ENCODE data around the gene PPP5C. TPM values are rescaled to one million over a fixed set of nuclear protein-coding genes. Genes with fewer than 3 reads are reported as not detected.

PPP5C gene
- total RNA-seq, 4 donors from 2014 or later, result 70.5 to 132 (median 88.8) TPM

DNA sequence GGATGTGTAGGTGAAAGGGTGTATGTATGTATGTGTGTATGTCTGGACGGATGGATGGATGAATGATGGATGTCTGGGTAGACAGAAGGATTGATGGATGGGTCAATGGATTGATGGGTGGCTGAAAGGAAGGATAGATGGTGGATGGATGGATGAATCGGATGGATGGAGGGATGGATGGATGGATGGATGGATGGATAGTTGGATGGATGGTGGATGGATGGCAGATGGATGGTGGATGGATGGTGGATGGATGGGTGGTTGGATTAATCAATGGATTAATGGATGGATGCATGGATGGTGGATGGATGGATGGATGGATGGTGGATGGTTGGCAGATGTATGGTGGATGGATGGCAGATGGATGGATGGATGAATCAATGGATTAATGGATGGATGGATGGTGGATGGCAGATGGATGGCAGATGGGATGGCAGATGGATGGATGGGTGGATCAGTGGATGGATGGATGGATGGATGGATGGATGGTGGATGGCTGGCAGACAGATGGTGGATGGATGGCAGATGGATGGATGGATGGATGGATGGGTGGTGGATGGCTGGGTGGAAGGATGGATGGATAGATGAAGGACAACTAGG, 16.5 kb upstream of the PPP5C start:
- no peaks in the 10 kb centered on the region for H3K4me1 ChIP-seq
- no peak overlapping the region for H3K27ac ChIP-seq
- DNase-seq (ENCODE audit: low spot score in 2 of 2), result no peak
- peaks cover 0 to 23% (median 3%) of the 10 kb centered on the region in 4 donors for H3K9me3 ChIP-seq
- no peaks in the 10 kb centered on the region for H3K27me3 ChIP-seq
- TF ChIP-seq POLR2A (IDR thresholded peaks at IDR 0.05) (no peak), EP300 (IDR thresholded peaks at IDR 0.05) (no peak)
- TF ChIP-seq, protein P1, sequence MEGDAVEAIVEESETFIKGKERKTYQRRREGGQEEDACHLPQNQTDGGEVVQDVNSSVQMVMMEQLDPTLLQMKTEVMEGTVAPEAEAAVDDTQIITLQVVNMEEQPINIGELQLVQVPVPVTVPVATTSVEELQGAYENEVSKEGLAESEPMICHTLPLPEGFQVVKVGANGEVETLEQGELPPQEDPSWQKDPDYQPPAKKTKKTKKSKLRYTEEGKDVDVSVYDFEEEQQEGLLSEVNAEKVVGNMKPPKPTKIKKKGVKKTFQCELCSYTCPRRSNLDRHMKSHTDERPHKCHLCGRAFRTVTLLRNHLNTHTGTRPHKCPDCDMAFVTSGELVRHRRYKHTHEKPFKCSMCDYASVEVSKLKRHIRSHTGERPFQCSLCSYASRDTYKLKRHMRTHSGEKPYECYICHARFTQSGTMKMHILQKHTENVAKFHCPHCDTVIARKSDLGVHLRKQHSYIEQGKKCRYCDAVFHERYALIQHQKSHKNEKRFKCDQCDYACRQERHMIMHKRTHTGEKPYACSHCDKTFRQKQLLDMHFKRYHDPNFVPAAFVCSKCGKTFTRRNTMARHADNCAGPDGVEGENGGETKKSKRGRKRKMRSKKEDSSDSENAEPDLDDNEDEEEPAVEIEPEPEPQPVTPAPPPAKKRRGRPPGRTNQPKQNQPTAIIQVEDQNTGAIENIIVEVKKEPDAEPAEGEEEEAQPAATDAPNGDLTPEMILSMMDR (IDR thresholded peaks at IDR 0.05), result no peak
- H3K36me3 ChIP-seq, result peaks cover 0 to 79% (median 19%) of the 10 kb centered on the region in 3 donors
- H3K4me3 ChIP-seq, result no peak overlapping the region
- WGBS, 2 donors, result 88 to 91% methylated on average over 2 of the region's 2 CpGs

GRCh38 chr19:46337487-46337886, 9.4 kb upstream of the PPP5C start:
- Histone ChIP-seq H3K27ac (no peak overlapping the region), H3K36me3 (peaks cover 0 to 57% (median 0%) of the 10 kb centered on the region in 3 donors), H3K4me3 (no peak overlapping the region), H3K4me1 (no peaks in the 10 kb centered on the region), H3K9me3 (no peaks in the 10 kb centered on the region), H3K27me3 (no peaks in the 10 kb centered on the region)
- TF ChIP-seq, protein P1 (IDR thresholded peaks at IDR 0.05), result no peak
- no peak for TF ChIP-seq POLR2A (IDR thresholded peaks at IDR 0.05)
- no peak for TF ChIP-seq EP300 (IDR thresholded peaks at IDR 0.05)
- no peak for DNase-seq (ENCODE audit: low spot score in 2 of 2)
- 69 to 77% methylated on average over 1 of the region's 1 CpG for WGBS, 2 donors

DNA sequence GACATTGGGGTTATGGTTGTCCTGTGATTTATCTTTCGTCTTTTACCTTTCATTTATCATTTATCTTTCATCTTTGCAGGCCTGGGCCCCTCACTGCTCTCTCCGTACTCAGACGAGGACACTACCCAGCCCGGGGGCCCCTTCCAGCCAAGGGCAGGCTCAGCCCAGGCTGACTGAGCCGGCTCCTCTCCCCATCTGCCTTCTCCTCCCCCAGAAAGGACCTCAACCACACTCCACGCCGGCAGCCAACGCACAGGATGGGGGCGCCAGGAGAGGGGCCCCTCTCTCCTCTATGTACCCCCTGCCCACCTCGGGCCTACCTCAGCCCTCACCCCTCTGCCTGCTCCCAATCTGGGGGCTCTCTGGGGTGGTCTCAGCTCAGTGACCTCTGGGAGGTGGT, 7.4 kb upstream of the PPP5C start:
- 55 to 58% methylated on average over 10 of the region's 10 CpGs for WGBS, 2 donors
- no peak overlapping the region for H3K4me3 ChIP-seq
- peaks cover 0 to 52% (median 0%) of the 10 kb centered on the region in 3 donors for H3K36me3 ChIP-seq

GRCh38 chr19:46340051-46340659, 6.7 kb upstream of the PPP5C start:
- DNase-seq (ENCODE audit: low spot score in 2 of 2), result no peak
- 74 to 85% methylated on average over 11 of the region's 11 CpGs for WGBS, 2 donors
- peaks cover 0 to 46% (median 0%) of the 10 kb centered on the region in 3 donors for H3K36me3 ChIP-seq
- H3K9me3 ChIP-seq, result no peaks in the 10 kb centered on the region
- no peaks in the 10 kb centered on the region for H3K27me3 ChIP-seq
- no peak overlapping the region for H3K27ac ChIP-seq
- no peak overlapping the region for H3K4me3 ChIP-seq
- TF ChIP-seq EP300 (IDR thresholded peaks at IDR 0.05) (no peak), POLR2A (IDR thresholded peaks at IDR 0.05) (no peak)
- TF ChIP-seq, protein P1 (IDR thresholded peaks at IDR 0.05), result no peak
- H3K4me1 ChIP-seq, result no peaks in the 10 kb centered on the region

More for the DNA sequence above, 7.4 kb upstream of the PPP5C start:
- Histone ChIP-seq H3K4me1 (no peaks in the 10 kb centered on the region), H3K27me3 (no peaks in the 10 kb centered on the region), H3K9me3 (no peaks in the 10 kb centered on the region), H3K27ac (no peak overlapping the region)
- TF ChIP-seq, protein P1 (IDR thresholded peaks at IDR 0.05), result no peak
- TF ChIP-seq EP300 (IDR thresholded peaks at IDR 0.05) (no peak), POLR2A (IDR thresholded peaks at IDR 0.05) (no peak)
- DNase-seq (ENCODE audit: low spot score in 2 of 2), result no peak

DNA sequence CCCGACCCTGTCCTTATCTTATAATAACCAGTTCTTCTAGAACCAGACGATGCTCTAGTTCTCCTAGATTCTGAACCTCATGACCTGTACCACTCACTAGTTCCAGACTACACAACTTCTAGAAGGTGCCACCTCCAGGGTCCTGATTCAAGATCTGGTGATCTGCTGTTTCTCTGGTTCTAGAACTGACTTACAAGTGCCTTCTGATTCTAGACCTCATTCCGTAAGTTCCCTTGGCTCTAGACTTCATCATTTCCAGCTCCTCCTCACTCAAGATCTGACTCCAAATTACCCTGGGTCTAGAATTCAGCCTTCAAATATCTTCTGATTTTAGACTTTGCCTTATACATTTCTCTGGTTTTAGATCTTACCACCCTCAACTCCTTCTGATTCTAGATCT, 5.0 kb upstream of the PPP5C start:
- WGBS, 2 donors, result 94 to 97% methylated on average over 3 of the region's 3 CpGs
- H3K9me3 ChIP-seq, result no peaks in the 10 kb centered on the region
- H3K27ac ChIP-seq, result no peak overlapping the region

More for the DNA sequence above, 5.0 kb upstream of the PPP5C start:
- Histone ChIP-seq H3K4me1 (peaks cover 0 to 4% (median 0%) of the 10 kb centered on the region in 4 donors), H3K36me3 (peaks cover 0 to 29% (median 0%) of the 10 kb centered on the region in 3 donors), H3K4me3 (no peak overlapping the region), H3K27me3 (no peaks in the 10 kb centered on the region)
- DNase-seq (ENCODE audit: low spot score in 2 of 2), result no peak
- TF ChIP-seq, protein P1 (IDR thresholded peaks at IDR 0.05), result no peak
- TF ChIP-seq EP300 (IDR thresholded peaks at IDR 0.05), result no peak
- TF ChIP-seq POLR2A (IDR thresholded peaks at IDR 0.05), result no peak

All from tibial nerve (tissue), 4 donors.